GM21786 (cell line): Measurements from ENCODE around the gene CEP128.

Experiments
- ATAC-seq: cut with Tn5 transposase; IDR thresholded peaks from one replicate; pipeline ENCODE4 v1.9.1; 2021; ENCODE audit not compliant: unreplicated experiment

Gene CEP128

DNA sequence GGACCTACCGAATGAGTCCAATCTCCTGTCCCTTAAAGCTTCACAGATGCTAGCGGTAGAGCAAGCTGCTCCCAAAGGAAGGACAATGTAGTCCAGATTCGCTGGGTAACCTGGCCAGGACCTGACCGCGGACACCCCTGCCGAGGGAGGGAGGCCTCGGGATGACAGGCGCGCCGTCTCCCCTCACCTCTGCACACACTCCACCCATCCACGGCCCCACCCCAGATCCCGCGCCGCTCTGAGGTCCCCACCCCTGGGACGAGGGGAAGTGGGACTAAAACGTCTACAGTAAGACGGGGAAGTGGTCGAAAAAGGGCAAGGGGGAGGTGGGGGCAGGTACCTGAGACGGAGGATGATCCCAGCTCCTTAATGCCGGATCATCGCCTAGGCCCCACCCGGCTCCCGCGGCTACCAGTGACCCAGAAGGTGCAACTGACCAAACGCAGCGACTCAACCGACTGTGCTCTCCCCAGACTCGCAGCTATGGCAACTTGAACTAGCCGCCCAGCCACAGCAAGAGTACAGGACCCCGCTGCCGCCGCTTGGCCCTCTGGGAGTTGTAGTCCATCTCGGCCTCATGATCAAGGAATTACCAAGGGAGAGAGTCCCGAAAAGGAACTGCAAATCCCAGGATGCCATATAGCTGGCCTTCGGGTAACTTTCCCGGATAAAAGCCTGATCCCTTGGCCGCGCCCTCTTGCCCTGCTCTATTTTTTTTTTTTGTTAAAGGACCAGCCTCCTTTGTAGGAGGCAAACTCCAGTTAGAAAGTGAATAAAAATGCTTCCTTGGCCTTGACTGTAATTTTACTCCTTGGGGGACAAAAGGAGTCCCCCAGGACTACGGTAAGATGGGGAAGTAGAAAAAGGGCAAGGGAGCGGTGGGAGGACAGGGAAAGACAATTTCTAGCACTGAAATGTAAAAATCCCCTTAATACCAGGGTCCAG is at the start of gene CEP128:
CEP128 (minus strand) TSS at position 498 of the 945 bp plus-strand sequence.
- ATAC-seq = peak; percentile 96

DNA sequence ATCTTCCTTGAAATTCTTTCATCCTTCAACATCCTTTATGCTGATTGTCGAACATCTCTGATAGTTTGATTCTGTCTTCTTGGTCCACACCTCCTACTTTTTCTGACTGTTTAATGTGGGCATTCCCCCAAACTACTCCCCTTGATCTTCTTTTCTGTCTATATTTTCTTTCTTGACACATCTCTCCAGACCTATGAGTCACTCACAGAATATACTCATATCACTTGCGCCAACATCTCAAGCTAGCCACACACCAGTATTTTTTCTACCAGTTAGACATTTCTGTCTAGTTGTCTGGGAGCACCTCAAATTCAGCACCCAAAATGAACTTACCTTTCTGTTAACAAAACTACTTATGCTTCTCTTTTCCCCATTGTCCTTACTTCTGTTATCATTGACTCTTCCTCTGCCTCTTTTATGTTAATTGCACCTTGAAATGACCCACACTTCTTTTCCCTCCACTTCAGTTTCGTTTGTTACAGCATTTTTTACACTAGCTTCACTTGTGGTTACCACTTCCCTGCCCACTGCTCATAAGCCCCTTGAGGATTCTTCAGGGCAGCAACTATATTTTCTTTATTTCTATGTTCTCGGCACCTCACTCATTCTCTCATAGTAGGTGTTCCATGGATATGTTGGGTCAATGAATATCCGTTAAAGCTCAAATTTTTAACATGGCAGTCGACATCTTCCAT is 47.3 kb upstream of the CEP128 start:
- ATAC-seq = peak; percentile 44

DNA sequence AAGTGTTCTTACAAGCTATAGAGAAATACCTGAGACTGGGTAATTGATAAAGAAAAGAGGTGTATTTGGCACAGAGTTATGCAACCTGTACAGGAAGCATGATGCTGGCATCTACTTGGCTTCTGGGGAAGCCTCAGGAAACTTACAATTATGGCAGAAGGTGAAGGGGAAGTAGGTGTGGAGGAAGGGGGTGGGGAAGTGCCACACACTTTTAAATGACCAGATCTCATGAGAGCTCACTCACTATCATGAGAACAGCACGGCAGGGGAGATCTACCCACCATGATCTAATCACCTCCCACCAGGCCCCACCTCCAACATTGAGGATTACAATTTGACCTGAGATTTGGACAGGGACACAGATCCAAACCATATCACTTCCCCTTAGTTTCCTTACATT is 46.7 kb upstream of the CEP128 start:
- no peak for ATAC-seq

DNA sequence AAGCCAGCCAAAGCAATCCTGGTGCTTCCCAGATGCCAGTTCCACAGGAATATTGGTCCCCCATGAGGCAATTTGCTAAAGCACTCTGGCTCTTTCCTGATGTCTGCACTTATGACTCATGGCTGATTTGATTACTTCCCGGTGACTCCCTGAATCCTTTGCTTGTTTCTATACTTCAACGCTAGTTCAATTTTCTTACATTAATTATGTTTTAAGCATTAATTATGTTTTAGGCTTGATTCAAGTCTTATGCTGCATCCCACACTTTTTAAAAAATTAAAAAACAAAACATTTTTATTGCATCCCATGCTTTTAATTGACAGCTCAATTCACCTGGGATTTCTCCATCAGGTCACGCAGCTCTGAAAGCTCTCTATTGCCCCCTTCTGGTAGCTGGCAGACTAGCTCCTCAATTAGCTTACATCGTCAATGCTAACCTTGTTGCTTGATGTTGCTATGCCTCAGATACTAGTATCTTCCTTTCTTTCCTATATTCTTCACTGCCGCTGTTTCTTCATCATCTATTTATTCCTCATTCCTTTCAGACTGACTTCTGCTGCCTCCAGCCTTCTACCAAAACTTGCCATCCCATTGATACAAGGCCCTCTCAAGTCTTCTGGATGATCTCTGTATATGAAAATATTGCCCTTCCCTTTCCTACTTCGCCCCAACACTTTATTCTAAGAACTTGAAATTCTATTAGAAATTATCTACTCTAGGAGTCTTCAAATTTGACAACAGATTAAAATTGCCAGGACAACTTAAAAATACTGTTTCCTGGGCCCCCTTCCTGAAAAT is 45.9 kb upstream of the CEP128 start:
- ATAC-seq = peak; percentile 55

DNA sequence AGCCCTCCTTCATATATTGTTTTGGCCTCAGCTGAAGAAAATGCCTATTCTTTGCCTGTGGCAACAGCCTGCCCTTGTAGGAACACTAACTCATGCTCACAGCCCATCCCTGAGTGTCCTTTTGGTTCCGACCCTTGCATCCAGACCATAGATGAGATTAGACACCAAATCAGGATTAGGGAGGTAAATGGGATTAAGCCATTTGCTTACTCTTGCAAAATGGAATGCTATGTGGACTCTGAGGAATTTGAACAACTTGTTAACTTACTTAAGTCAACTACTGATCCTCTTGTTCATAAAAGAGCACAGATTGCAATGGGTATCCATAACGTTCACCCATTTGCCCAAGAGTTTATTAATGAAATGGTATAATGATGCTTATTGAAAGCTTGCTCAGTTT is 41.2 kb upstream of the CEP128 start:
- no peak for ATAC-seq

DNA sequence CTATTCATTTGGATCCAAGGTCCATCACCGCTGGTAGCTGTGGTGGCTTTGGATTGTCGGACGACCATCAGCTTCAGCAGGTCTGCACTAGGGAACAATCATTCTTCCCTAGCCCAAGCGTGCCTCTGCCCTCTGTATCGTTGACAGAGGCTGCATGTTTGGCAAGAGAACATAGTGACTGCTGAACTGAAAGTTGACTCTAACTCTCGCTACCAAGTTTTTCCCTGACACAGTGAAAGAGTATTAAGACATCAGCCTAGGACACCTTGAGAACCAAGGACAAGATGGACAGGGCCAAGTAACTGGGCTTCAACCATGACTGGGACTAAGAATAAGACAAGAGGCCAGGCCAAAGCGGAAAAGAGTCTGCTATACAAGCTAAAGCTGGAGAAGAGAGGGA is 40.1 kb upstream of the CEP128 start:
- ATAC-seq = no peak

DNA sequence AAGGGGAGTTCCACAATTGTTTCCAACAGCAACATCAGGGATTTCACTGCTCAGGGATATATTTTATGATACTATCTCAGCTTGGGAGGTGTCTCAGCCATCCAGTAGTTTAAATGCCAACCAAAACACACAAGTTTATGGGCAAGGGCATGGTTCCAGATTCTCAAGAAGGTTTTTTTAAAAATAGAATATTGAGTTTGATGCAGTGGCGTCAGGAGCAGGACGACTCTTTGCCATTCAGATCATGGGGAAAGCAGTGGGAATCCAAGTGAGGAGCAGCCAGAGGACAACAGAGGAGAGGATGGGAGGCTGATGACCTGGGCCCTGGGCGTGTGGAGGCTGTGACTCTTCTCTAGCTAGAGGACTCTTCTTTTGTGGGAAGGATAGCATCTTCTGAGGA is 39.6 kb upstream of the CEP128 start:
- ATAC-seq = no peak

DNA sequence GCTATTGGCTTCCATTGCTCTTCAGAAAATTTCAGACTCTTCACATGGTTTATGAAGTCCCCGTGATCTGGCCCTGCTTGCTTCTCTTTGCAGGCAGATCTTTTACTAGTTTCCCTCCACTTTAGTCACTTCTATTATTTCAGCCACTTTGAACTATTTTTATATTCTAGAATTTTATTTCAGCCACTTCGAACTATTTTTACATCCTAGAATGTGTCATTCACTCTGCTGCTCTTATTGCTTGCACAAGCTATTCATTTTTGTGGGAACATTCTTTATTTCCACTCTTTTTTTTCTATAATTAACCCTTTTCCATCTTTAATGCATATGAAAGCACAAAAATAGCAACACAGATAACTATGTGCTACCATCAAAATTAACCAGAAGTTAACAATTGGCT is 38.4 kb upstream of the CEP128 start:
- no peak for ATAC-seq

DNA sequence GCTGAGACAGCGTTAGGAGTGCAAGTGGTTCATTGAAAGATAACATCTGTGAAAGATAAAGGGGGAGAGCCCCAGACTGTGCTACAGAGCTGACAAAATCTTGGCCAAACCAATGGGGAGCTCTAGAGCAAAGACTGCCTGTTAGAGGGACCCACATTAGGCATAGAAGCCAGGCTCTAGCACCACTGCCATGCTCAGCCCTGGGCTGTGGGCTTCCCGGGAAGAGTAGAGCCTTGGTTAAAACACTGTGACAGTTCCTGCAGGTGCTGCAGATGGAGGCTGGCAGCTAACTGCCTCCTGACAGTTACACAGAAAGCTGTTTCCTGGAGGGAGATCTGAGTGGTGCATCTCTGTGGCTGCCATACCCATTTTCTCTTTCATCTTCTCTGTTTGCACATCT is 36.9 kb upstream of the CEP128 start:
- no peak for ATAC-seq

DNA sequence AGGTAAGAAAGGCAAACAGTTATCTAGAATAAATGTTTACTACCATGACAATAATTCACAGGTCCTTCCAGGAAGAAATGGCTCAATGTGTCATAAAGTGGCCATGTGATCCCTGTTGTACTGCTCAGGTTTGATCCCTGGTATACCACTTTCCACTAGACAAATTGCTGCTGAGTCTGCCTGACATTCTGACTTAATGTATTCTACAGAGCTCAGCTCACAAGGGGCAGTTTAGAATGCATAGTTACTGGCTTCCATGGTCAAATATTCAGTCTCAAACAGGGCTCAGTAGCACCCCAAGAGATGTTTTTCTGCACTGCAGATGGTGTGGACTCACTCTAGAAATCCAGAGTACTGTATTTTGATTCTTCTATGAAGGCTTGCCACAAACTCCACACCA is 35.7 kb upstream of the CEP128 start:
- ATAC-seq = no peak

DNA sequence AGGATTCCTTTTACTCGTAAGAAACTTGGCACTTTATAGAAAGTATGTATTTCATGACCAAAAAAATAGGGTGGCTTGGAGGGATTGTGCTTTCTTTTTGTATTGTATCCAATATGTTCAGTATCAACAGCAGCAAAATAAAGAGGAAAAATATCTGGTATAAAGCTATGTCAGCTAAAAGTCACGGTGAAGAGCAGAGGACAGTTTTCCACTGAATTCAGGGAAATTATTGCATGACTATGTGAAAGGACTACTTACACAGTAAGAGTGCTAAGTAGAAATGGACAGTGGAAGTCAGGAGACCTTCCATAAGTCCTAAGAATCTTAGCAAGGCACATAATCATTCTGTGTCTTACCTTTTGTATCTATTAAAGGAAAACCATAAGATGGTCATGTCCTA is 33.1 kb upstream of the CEP128 start:
- ATAC-seq = no peak

DNA sequence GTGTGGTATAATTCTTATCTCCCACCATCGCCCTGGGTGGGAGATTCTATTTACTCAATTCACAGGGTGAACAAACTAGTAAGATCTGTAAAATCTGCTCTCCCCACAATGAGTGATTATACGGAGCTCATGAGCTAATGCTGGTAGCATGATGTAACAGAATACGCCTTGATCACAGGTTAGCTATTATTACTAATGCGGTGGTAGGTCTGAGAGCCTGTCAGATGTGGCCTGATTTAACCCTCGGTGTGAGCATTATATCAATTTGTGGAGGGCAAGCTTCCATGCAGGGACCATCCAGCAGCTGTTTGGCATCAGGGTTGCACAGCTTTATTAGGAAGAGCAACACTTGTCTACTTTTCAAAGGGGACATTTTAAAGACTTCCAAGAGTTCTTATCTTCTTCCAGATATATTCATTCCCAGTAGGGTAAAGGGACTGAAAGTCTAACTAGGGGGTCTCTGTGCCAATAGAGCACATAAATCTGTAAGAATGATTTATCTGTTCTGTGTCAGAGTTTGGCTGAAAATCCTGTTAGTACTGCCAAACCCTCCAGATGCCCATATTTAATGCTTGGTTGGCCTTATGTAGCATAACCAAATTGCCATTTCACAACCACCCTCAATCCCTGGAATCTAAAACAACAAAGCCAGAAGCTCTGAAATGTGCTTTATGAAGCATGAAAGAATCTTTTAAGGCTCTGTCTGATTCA is 32.5 kb upstream of the CEP128 start:
- no peak for ATAC-seq

DNA sequence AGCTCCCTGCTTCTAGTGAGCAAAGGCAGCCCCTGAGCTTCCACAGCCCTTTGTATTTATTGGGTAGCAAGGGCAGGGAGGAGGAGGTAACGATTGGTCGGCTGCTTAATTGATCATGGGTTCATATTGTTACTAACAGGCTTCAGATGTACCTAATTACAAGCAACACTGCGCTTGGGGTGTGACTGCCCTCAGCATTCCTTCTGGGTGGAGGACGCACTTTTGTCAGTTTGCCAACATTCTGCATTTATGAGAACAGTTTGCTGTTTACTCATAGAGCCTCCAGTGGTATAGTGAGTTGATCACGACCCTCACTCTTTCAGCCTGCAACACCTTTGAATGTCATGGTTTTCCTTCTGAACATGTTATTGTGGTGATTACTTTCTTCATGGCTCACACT is 23.5 kb upstream of the CEP128 start:
- ATAC-seq = no peak

DNA sequence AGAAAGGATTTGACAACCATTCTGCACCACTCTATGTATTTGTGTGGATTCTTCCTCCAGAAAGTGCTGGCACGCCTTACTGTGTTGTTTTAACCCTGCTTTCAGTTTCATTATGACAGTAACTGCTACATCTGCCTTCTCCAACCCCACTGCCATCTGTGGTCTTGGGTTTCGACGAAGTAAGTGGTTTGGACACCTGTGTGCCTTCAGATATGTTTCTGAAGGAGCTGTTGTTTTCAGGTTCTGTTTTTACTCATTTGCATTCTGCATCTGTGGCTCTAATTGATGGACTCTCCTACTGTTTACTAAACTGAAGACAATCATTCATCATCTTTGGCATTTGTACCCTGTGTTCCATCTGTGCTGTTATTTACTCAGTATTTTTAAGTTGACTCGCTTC is 18.0 kb upstream of the CEP128 start:
- peak; percentile 98 for ATAC-seq

DNA sequence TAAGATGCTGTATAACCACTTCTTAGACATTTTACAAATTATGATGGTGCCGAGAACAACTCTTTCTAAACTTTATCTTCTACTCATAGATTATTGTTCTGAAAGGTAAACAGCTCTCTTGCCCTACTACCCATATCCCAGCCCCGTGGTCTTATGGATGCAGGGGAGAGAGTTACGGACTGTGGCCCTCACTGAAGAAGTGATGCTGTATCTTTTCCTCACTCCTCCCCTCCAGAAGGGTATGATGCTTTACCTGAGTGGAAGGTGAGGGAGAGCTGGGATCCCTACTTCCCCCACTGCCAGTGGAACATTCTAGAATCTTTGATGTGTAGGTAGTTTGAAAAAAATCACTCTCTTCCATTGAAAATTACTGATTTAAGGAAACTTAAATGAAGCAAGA is 17.4 kb upstream of the CEP128 start:
- ATAC-seq = no peak

DNA sequence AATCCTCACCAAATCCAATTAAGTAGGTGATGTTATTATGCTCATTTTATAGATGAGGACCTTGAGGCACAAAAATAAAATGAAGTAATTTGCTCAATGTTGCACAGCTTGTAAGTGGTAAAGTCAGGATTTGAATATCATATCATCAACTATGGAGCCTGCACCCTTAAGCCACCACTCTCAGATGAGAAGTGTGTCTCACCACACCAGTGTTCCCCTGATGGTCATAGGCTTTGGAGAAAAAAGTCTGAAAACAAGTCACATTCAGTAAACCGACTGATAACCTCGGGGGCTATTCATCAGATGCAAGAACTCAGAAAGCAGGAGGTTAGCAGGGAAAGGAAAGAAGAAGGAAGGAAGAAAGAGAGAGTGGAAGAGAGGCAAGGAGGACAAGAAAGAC is 16.7 kb upstream of the CEP128 start:
- no peak for ATAC-seq

DNA sequence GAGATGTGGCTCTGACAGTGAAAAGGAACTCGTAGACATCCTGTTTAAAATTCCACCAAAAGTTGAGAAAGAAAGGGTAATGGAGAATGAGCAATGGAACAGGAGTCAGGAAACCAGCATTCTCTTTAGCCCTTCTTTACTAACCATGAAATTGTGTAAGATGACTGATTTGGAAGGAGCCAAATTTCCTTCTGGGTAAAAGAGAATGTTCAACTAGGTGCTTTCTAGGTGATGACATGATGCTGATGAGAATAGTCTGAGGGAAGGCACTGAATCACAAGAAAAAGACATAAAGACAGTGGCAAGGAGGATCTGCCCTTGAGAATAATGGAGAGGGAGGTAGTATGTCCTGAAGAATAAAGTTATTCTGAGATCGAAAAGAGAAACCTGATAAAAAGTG is 16.1 kb upstream of the CEP128 start:
- no peak for ATAC-seq

DNA sequence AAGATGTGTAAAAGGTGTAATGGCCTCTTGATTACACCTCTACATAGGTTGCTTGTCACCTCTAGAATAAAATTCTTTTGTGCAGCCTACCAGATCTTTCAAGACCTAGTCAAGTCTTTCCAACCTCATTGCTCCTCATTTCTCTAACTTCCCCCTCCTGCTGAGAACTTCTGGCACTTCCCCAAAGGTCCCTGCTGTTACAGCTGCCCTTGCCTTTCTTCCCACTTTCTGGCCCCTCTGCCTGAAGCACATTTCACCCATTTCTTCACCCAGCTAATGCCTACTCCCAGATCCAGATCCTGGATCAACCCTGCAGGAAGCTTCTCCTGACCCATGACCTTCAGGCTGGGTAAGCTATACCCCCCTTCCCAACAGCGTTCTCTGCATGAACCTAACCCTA is 15.4 kb upstream of the CEP128 start:
- ATAC-seq = no peak

DNA sequence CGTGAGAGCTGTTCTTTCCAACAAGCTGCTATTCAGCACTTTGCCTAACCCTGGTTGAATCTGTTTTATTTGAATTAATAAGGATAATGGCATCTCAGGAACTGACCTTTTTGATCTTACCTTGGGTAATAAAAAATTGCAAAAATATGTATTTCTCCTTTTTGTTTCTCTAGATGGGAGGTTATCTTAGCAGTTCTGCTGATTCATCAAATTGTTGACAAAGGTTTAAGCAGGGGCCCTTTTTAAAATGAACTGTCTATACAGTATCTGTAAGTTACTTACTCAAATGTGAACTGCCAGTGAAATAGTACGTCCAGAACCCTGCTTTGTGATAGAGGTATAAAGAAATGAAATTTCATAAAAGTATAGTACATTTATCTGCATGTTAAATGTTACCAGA is 14.6 kb upstream of the CEP128 start:
- ATAC-seq = no peak

DNA sequence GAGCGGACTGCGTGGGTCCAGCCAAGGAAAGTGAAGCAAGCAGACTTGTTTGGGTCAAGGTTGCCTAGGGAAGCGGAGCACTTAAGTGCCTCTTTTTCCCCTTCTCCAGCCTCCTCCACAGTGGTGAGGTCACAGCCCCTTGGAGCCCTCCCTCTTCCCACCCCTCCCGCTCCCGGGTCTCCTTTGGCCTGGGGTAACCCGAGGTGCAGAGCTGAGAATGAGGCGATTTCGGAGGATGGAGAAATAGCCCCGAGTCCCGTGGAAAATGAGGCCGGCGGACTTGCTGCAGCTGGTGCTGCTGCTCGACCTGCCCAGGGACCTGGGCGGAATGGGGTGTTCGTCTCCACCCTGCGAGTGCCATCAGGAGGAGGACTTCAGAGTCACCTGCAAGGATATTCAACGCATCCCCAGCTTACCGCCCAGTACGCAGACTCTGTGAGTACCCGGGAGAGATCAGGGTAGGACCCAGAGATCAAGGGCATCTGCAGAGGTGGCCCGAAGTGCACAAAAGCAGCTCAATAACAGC is 13.9 kb upstream of the CEP128 start, which contains the start of gene TSHR:
TSHR (plus strand) TSS at position 206 of the 526 bp plus-strand sequence; CDS start at position 266, 60 bp downstream.
- no peak for ATAC-seq
